T-helper 1 cell treated with Interleukin-12 subunit alpha and Interleukin-12 subunit beta and Interleukin-4 antibody, amounts not matched to agents 30 ng/mL and 1 ng/mL, for 36 hours (primary cell): ENCODE measurements around the gene CISD1. TPM values are rescaled to one million over a fixed set of nuclear protein-coding genes. Genes with fewer than 3 reads are reported as not detected.
"Not testable (repeated sequence)": the region's sequence is repeated elsewhere in the genome, so short reads cannot be mapped to it uniquely, and the experiment has no call there.

ENCODE experiments used
- intact Hi-C: fragments of 100-400 bp; cut with micrococcal nuclease; formaldehyde crosslinking; loops from one replicate; pipeline ENCODE4 v1.15.1; 2024
- total RNA-seq: library from RNA; stranded (reverse); gene quantifications from 2 replicates; pipeline ENCODE4 v1.2.3, GENCODE V29; 2022

Gene CISD1
- total RNA-seq = 38.4 and 38.6 TPM in 2 replicates

DNA sequence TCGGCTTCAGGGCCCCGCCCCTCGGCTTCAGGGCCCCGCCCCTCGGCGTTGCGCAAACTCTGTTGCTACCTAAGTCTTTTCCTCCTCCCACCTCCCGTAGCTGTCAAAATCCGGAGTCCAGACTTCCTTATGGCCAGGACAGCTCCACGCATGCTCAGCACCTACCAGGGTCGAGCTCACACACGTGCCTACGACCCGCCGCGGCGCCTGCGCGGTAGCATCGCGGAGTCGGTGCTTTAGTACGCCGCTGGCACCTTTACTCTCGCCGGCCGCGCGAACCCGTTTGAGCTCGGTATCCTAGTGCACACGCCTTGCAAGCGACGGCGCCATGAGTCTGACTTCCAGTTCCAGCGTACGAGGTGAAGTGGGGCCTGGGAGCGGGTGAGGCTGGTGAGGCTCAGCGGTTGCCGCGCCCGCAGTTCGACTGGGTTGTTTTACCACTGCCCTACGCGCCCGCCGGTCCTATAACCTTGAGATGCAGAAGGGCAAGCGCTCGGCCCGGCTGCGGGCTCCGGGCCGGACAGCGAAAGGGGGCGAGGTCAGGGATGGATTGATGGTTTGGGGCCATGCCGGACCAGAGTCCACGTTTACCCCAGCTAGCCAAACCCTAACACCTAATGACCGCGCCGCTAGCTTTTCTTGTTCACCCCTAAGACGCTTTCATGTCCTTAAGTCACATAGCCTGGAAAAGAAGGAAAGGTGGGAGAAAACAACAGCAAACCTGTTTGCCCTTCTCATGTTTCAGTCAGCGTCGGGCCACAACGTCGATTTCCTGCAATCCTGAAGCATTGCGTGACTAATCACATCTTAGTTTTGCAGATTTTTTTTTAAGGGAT lies at the start of gene CISD1:
Gene CISD1 (plus strand): TSS at position 217 of the 836 bp plus-strand sequence. CDS start 112 bp downstream, at position 329.
- intact Hi-C loops = loop anchor here (1.0 to 2.0 kb wide), 7 partner anchors 13 to 1908 kb away; partner anchors contain the start of genes CCDC6, TFAM and ZWINT

DNA sequence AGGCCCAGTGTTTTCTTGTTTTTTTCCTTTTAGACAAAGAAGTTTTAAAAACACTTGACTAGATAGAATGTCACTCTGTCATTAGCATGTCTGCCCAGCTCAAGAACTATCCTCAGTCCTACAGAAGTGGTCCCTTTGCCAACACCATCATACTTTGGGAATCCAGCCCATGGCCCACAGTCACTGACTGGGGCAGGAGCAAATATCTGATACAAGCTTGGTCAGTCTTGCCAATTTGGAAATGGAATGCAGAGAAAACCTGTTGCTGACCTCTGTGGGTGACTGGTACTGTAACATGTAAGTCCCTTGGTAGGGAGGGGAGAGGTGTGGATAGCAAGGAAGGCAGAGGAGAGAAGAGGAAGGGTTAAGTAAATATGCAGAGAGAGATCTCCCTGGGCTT lies 49.1 kb upstream of the CISD1 start:
- intact Hi-C loops = no loop called here

DNA sequence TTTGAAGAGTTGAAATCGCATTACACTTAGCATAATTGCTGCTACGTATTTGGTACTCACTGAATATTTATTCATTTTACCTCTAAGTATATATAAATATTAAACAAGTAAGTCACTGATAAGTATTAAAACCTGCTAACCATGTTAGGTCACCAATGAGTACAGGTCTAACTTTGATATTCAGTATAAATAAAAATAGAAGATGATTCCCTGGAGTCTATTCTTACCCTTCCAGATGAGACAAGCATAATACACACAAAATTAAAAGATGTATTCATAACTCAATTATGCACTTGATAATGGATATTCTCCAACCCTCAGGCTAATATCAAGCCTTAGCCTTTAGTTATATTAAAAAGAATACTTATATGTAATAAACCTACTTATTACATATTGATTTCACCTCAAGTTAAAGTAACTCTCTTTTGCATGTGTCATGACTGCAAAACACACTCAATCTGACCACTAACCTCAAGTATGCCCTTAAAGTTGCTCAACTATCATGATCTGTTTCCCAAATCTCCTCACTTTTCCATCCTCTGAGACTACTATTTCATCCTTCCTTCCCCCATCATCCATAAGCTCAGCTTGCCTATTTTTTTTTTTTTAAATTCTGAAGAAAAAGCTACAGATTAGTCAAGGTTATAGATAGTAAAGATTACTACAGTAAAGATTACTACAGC lies 48.1 kb upstream of the CISD1 start:
- intact Hi-C loops = no loop called here

DNA sequence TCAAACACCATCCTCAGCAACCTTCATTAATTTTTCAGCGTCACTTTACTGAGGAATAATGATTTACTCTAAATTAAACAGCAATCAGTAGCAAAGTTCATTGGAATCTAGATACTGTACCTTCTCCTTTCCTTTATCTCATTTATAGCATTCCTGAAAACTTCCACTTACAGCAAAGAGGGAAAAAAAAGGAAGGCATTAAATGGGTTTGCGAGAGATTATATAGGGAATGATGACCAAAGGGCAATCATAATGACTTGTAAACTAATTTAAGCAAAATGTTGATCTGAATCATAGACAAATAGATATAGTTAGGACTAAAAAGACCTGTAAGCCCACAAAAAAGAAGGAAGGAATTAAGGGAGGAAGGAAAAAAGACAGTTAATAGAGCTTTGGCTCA lies 43.3 kb upstream of the CISD1 start:
- intact Hi-C loops = no loop called here

DNA sequence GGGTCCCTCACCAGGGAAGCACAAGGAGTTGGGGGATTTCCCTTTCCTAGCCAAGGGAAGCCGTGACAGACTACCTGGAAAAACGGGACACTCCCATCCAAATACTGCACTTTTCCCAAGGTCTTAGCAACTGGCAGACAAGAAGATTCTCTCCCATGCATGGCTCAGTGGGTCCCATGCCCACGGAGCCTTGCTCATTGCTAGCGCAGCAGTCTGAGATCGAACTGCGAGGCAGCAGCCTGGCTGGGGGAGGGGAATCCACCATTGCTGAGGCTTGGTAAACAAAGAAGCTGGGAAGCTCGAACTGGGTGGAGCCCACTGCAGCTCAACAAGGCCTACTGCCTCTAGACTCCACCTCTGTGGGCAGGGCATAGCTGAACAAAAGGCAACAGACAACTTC lies 39.1 kb upstream of the CISD1 start:
- intact Hi-C loops = not testable (repeated sequence)

DNA sequence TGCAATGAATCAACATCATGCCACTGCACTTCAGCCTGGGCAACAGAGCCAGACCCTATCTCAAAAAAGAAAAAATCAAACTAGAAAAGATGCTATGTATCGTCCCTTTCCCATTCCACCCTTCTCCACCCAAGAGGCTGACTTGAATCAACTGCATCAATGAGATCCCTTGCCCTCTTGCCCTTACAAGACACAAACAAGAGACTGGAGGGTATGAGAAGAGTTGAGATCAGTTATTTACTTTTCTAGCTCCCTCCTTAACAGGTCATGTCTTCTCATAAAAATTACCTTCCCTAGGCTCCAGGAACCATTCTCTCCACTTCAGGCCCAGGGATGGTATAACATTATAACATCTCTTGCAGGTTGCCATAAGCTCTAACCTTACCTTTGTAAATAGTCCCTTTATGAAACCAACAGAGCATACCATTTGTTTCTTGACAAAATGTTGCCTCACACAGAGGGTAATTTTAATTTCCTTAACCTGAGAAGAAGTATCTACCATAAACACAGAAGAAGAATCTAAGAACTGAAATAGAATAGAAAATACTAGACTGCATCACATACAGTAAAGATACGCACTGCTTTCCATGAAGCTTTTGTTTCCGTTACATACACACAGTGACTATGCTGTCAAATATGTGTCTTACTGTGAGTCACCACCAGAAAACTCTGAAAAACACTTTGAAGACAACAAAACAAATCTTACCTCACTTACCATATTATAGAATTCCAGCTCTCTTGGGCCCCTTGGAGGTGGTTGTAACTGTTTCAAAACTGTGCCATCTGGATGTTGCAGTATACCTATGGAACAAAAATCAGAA lies 31.7 kb upstream of the CISD1 start:
- intact Hi-C loops = loop anchor here (1.0 kb wide), 1 partner anchor 45 kb away; no protein-coding TSS in a partner anchor

DNA sequence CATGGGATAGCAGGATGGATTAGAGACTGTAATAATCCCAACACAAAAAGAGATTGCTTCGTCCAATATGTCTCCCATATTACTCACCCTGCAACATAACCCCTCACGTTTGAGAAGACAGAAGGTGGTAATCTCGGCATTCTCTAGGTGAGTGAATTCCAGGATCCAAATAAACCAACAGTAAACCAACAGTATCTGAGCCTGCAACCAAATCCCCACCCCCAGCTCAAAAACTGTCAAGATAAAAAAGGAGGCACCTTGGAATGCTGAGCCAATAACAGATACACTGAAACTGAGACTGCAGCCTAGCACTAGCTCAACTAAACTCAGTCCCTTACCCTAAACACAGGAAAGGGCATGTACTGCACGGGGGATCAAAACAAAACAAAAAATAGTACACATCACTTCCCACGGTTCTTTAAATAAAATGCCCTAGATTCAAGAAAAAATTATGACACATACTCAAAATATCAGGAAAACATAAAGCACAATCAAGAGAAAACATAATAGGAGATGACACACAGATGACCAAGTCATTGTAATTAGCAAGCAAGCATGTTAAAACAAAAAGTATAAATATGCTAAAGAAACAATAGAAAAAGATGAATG lies 29.3 kb upstream of the CISD1 start:
- intact Hi-C loops = loop anchor here (2.0 kb wide), 1 partner anchor 27 kb away; the partner anchor contains the start of gene IPMK

DNA sequence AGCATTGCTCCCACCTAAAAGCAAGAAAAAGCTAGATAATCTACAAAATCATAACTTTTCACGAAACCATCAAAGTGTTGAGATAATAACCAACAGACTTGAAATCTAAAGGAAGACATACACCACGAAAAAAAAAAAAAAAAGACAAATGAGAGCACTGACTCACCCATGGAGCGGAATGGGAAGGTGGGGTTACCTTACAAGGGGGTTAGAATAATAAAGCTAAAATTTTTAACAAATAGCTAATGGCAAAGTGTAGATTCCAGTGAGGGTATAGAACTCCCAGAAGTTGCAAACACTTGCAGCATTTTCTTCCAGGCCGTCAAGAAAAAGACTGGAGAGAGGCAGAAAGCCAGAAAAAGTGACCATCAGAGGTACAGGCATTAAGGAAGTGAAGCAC lies 28.4 kb upstream of the CISD1 start:
- intact Hi-C loops = no loop called here

DNA sequence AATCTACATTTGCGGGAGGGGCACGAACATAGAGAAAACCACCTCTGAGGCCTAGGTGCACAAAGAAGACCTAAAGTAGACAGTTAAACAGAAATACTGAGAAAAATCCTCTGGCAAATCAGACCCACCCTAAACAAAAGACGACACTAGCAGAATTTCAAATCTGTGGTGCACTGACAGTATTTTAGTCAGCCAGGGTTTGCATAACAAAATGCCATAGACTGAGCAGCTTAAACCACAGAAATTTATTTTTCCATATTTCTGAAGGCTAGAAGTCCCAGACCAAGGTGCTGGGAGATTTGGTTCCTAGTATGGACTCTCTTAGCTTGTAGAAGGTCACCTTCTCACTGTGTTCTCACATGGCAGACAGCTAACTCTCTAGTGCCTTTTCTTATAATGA lies 27.6 kb upstream of the CISD1 start:
- intact Hi-C loops = no loop called here

DNA sequence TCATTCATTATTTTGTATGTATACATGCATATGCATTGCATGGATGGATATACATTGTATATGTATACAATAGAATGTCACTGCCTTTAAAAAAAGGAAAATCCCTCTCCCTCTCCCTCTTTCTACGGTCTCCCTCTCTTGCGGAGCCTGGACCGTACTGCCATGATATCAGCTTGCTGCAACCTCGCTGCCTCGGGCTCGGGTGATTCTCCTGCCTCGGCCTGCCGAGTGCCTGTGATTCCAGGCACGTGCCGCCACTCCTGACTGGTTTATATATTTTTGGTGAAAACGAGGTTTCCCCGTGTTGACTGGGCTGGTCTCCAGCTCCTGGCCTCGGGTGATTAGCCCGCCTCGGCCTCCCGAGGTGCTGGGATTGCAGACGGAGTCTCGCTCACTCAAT lies 25.7 kb upstream of the CISD1 start:
- intact Hi-C loops = no loop called here

DNA sequence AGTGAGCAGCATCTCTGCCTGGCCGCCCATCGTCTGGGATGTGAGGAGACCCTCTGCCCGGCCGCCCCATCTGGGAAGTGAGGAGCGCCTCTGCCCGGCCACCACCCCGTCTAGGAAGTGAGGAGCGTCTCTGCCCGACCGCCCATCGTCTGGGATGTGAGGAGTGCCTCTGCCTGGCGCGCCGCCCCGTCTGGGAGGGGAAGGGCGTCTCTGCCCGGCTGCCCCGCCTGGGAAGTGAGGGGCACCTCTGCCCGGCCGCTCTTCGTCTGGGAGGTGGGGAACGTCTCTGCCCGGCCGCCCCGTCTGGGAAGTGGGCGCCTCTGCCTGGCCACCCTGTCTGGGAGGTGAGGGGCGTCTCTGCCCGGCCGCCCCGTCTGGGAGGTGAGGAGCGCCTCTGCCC lies 25.2 kb upstream of the CISD1 start:
- intact Hi-C loops = not testable (repeated sequence)

DNA sequence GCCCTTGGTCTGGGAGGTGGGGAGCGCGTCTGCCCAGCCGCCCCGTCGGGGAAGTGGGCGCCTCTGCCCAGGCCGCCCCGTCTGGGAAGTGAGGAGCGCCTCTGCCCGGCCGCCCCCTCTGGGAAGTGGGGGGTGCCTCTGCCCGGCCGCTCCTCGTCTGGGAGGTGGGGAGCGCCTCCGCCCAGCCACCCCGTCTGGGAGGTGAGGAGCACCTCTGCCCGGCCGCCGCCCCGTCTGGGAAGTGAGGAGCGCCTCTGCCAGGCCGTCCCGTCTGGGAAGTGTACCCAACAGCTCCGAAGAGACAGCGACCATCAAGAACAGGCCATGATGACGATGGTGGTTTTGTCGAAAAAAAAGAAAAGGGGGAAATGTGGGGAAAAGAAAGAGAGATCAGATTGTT lies 24.7 kb upstream of the CISD1 start:
- intact Hi-C loops = not testable (repeated sequence)

DNA sequence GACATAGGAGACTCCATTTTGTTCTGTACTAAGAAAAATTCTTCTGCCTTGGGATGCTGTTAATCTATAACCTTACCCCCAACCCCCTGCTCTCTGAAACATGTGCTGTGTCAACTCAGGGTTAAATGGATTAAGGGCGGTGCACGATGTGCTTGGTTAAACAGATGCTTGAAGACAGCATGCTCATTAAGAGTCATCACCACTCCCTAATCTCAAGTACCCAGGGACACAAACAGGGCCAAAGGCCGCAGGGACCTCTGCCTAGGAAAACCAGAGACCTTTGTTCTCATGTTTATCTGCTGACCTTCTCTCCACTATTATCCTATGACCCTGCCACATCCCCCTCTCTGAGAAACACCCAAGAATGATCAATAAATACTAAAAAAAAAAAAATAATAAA lies 24.3 kb upstream of the CISD1 start:
- intact Hi-C loops = not testable (repeated sequence)

DNA sequence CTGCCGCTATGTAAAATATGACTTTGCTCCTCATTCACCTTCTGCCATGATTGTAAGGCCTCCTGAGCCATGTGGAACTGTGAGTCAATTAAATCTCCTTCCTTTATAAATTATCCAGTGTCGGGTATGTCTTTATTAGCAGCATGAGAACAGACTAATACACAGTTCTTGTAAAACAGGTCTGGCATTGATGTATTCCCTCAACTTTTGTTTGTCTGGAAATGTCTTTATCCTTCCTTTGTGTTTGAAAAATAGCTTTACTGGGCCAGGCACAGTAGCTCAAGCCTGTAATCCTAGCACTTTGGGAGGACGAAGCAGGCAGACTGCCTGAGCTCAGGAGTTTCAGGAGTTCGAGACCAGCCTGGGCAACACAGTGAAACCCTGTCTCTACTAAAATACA lies 15.8 kb upstream of the CISD1 start:
- intact Hi-C loops = no loop called here

DNA sequence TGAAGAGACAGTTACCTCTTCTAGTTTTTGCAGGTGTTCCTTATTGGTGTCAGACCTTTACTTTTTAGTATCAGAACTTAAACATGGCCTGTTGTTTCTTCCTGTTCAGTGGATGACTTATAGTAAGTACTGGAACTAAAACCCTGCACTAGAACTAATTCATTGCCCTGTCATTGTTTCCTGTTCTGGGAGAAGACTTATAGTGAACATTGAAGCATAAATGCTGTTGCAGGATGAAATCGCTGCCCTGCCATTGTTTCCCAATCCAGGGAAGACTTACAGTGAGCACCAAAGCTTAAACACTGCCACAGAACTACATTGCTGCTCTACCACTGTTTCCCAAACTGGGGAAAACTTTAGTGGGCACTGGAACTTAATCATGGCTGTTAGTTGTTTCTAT lies 14.3 kb upstream of the CISD1 start:
- intact Hi-C loops = loop anchor here (1.0 kb wide), 1 partner anchor 11 kb away; no protein-coding TSS in a partner anchor

DNA sequence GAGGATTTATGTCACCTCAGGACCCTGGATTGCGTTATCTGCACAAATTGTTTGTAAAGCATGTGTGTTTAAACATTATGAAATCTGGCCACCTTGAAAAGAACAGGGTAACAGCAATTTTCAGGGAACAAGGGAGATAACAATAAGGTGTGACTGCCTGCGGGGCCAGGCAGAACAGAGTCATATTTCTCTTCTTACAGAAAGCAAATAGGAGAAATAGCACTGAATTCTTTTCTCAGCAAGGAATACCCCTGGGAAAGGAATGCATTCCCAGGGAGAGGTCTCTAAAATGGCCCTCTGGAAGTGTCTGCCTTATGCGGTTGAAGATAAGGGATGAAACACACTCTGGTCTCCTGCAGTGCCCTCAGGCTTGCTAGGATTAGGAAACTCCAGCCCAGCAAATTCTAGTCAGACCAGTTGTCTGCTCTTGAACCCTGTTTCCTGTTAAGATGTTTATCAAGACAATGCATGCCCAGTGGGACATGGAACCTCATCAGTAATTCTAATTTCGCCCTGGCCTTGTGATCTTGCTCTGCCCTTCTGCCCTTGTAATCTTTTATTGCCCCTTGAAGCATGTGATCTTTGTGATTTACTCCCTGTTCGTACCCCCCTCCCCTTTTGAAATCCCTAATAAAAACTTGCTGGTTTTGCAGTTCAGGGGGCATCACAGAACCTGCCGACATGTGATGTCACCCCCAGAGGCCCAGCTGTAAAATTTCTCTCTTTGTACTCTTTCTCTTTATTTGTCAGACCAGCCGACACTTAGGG lies 12.8 kb upstream of the CISD1 start:
- intact Hi-C loops = not testable (repeated sequence)

DNA sequence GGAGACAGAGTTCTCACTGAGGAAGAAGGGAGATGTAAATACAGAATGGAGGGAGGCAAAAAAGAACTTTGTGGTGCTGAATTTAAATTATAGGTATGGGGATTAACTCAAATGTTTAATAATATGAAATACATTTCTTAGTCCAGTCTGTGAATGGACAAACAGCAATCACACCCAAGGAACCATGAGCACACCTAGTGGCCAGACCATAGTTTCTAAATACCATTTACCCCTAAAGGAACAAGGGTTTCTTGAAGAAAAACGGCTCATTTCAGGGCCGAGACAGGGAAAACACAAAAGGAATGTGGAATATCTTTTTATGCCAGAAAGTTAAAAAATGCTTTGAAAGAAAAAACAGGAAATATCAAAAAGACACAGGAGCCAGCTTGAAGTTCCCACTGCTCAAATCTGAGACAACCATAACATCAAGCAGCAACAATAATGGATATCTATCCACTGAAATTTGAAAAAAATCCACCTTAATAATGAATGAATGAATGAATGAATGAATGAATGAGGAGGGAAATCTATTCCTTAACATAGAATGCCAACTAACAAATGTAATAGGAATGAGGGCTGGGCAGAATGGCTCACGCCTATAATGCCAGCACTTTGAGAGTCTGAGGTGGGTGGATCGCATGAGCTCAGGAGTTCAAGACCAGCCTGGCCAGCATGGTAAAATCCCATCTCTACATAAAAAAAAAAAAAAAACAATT lies 9.8 kb upstream of the CISD1 start:
- intact Hi-C loops = no loop called here

DNA sequence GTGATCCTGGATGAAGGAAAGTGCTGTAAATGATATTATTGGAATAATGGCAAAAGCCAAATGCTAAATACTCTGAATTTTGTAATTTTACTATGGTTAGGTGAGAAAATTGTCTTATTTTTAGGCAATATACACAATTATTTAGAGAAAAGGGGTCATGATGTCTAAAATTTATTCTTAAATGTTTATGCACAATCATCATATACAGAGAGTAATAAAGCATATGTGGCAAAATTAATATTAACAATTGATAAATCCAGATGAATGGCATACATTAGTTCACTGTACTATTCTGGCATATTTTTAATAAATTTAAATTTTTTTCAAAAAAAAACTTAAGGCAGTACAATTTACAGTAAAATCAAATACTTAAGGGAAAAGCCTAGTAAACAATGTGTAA lies 8.6 kb upstream of the CISD1 start:
- intact Hi-C loops = no loop called here

DNA sequence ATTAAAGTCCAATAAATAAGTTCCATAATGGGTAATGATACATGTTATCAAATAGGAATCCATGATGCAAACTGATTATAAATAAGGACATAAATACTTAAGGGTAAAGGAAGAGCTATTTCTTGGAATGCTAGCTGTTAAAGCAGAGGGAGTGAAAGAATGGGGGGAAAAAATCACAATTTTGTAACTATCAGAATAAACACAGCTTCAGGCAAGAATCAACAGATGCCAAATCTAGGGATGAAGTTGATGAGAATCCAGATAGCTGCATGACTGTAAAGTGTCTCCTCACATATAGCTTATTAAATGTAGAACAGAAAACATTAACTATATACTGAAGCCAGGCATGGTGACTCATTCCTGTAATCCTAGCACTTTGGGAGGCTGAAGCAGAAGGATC lies 6.2 kb upstream of the CISD1 start:
- intact Hi-C loops = no loop called here

DNA sequence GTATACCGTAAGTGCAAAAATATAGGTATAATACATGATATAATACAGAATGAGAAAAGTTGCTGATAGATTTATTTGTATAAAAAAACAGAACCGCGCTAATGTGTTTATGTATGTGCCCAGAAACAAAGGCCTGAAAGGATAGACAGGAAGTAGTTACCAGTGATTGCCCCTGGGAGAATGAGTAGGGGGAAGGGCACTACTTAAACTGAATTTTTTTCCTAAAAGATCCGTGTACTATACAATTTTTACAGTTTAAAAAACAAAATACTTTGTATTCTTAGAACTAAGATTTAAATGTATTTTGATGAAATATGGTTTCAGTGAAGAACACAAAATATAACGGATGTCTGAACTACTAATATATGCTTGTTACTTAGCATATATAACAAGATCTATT lies 4.2 kb upstream of the CISD1 start:
- intact Hi-C loops = loop anchor here (1.0 kb wide), 1 partner anchor 10 kb away; no protein-coding TSS in a partner anchor
